OCI-LY1 (cell line): Measurements from ENCODE around the gene CUBN.

Source experiments
- CTCF ChIP-seq: fragments of 200-600 bp; sonication (generic), shearing (Covaris generic); IDR thresholded peaks from 2 replicates; pipeline ENCODE4 v1.5.1; 2017; ENCODE audit warnings: mild to moderate bottlenecking, antibody characterized with exemption, low read length, moderate library complexity, mixed read lengths
- EZH2 ChIP-seq: fragments of 200-600 bp; sonication (generic), shearing (Covaris generic); IDR thresholded peaks from 2 replicates; pipeline ENCODE4 v1.8.0; 2017; ENCODE audit warnings: borderline replicate concordance, mixed run types, mild to moderate bottlenecking, antibody characterized with exemption, low read length, moderate library complexity, mixed read lengths

- TF ChIP-seq CTCF (no peak), EZH2 (no peak)
Measured at GRCh38 chr10:17092986-17093803, 36.4 kb downstream of the CUBN start.
